K562 (cell line): ENCODE data around the gene POGLUT2. TPM values are rescaled to one million over a fixed set of nuclear protein-coding genes. Genes with fewer than 3 reads are reported as not detected.

Experiments
- ELK1 ChIP-seq: sonication (generic); formaldehyde crosslinking; IDR thresholded peaks from 2 replicates; pipeline ENCODE4 v1.8.1; 2022; ENCODE audit warnings: missing genetic modification reagents
- HMG20A ChIP-seq: fragments of 450-650 bp; formaldehyde crosslinking; conservative IDR thresholded peaks from 2 replicates; pipeline ENCODE4 v1.4.0; 2020; ENCODE audit warnings: mild to moderate bottlenecking, mixed read lengths
- KAT8 ChIP-seq: fragments of 450-650 bp; IDR thresholded peaks from 2 replicates; pipeline ENCODE4 v1.6.1; 2016; ENCODE audit warnings: low read depth, mild to moderate bottlenecking
- MAFG ChIP-seq: fragments of 450-650 bp; conservative IDR thresholded peaks from 2 replicates; pipeline ENCODE4 v1.6.1; 2016; ENCODE audit warnings: missing genetic modification characterization, missing compliant biosample characterization
- MAX ChIP-seq: sonication (generic); formaldehyde crosslinking; IDR thresholded peaks from 2 replicates; pipeline ENCODE4 v1.9.0; 2022; ENCODE audit warnings: mild to moderate bottlenecking, missing genetic modification reagents
- MEF2D ChIP-seq: conservative IDR thresholded peaks from 2 replicates; pipeline ENCODE4 v1.6.1; 2016; ENCODE audit warnings: low read depth, missing genetic modification characterization, missing compliant biosample characterization
- MNT ChIP-seq, 2 experiments: fragments of 450-650 bp; conservative IDR thresholded peaks; 2 replicates each; pipeline ENCODE4 v1.6.1; 2017; ENCODE audit warnings: mild to moderate bottlenecking in 2 of 2, moderate library complexity in 2 of 2
- NFE2L1 ChIP-seq: fragments of 450-650 bp; IDR thresholded peaks from 2 replicates; pipeline ENCODE4 v1.6.1; 2016; ENCODE audit warnings: missing genetic modification characterization, low read depth, mild to moderate bottlenecking, missing compliant biosample characterization, moderate library complexity, borderline replicate concordance
- PCBP2 ChIP-seq: fragments of 200-400 bp; formaldehyde crosslinking; IDR thresholded peaks from 2 replicates; pipeline ENCODE4 v1.6.1; 2018; ENCODE audit warnings: low read length, low read depth, mild to moderate bottlenecking, moderate library complexity; ENCODE audit not compliant: poor library complexity, severe bottlenecking
- PHF20 ChIP-seq: fragments of 450-650 bp; IDR thresholded peaks from 2 replicates; pipeline ENCODE4 v1.6.1; 2018; ENCODE audit not compliant: partially characterized antibody
- PRPF4 ChIP-seq: fragments of 200-400 bp; formaldehyde crosslinking; IDR thresholded peaks from one replicate; pipeline ENCODE4 v1.6.1; 2017; ENCODE audit warnings: low read length, low read depth, mild to moderate bottlenecking; ENCODE audit not compliant: insufficient read depth, poor library complexity, severe bottlenecking
- RBM15 ChIP-seq: fragments of 200-400 bp; formaldehyde crosslinking; IDR thresholded peaks from 2 replicates; pipeline ENCODE4 v1.6.1; 2018; ENCODE audit warnings: mild to moderate bottlenecking, low read length, moderate library complexity; ENCODE audit not compliant: insufficient read depth
- TSC22D4 ChIP-seq: fragments of 450-650 bp; IDR thresholded peaks from 2 replicates; pipeline ENCODE4 v1.6.1; 2016; ENCODE audit warnings: missing genetic modification characterization, missing biosample characterization, control low read depth
- TSHZ1 ChIP-seq: fragments of 250-450 bp; sonication (Bioruptor Pico); IDR thresholded peaks from 2 replicates; pipeline ENCODE4 v1.4.0; 2020; ENCODE audit warnings: mild to moderate bottlenecking, moderate library complexity
- XRCC5 ChIP-seq: fragments of 200-400 bp; formaldehyde crosslinking; IDR thresholded peaks from 2 replicates; pipeline ENCODE4 v1.6.1; 2017; ENCODE audit warnings: low read depth, mild to moderate bottlenecking, low read length
- ZBTB5 ChIP-seq: fragments of 450-650 bp; IDR thresholded peaks from 2 replicates; pipeline ENCODE4 v1.6.1; 2017; ENCODE audit warnings: antibody characterized with exemption
- ZNF3 ChIP-seq: fragments of 250-450 bp; sonication (Bioruptor Pico); IDR thresholded peaks from 2 replicates; pipeline ENCODE4 v1.5.0; 2021; ENCODE audit warnings: mild to moderate bottlenecking, moderate library complexity
- ZNF444 ChIP-seq: fragments of 250-450 bp; sonication (Bioruptor Pico); IDR thresholded peaks from 2 replicates; pipeline ENCODE4 v1.4.0; 2020; ENCODE audit warnings: mild to moderate bottlenecking, moderate library complexity
- ZZZ3 ChIP-seq: fragments of 450-650 bp; IDR thresholded peaks from 2 replicates; pipeline ENCODE4 v1.6.1; 2016; ENCODE audit warnings: antibody characterized with exemption, mild to moderate bottlenecking, moderate library complexity
- polyA plus RNA-seq, 8 experiments: library from polyadenylated mRNA; depleted of rRNA in 4 of 8; stranded (reverse) in 5 of 8; unstranded in 3 of 8; fragments of >200 nt; fragmentation: Nextera tagmentation in 2 of 8; fragmentation: Illumina TruSeq in 1 of 8; extraction: Ambion mirVana in 2 of 8; extraction: Trizol in 1 of 8; gene quantifications; 2 replicates each; pipeline versions ENCODE4 v1.2.1 to v1.2.3, GENCODE V29; 2011 to 2014; ENCODE audit warnings: inconsistent platforms in 1 of 8, missing spikeins in 1 of 8
- total RNA-seq, 7 experiments: library from RNA; depleted of rRNA in 6 of 7; stranded (reverse); fragments of >200 nt in 6 of 7; fragmentation: Illumina TruSeq in 2 of 7; extraction: Trizol in 2 of 7; gene quantifications; 2 replicates each; pipeline versions ENCODE4 v1.2.1 to v1.2.3, GENCODE V29; 2011 to 2021; ENCODE audit warnings: low replicate concordance in 1 of 7

Gene POGLUT2
- total and polyA plus RNA-seq, 9 of the 15 experiments (the other 6 are each of a cell fraction or from before 2014, with no cell fraction given): 3.8 to 11.8 (median 10.8) TPM

GRCh38 chr13:102773441-102774213, 25.1 kb downstream of the POGLUT2 start, which contains the start of gene TEX30 (continued):
- no peak for TF ChIP-seq TSC22D4
- TF ChIP-seq ZBTB5: no peak
- 0 out of 2 replicates have a peak, but pooled peaks have one; percentile 25 for TF ChIP-seq MEF2D (tag)
- no peak for TF ChIP-seq TSHZ1 (CRISPR knock-in tag)
- no peak for TF ChIP-seq HMG20A (CRISPR knock-in tag)
- no peak for TF ChIP-seq MAFG (tag)
- no peak for TF ChIP-seq XRCC5
- no peak for TF ChIP-seq RBM15
- TF ChIP-seq PRPF4: peak; percentile 17
- TF ChIP-seq MNT (conservative IDR thresholded peaks at IDR 0.05): peak in 1 of 2 experiments; percentile 45; a peak in 1 of 4 replicates
- TF ChIP-seq ZNF444 (CRISPR knock-in tag): no peak
- TF ChIP-seq ZZZ3: no peak
- no peak for TF ChIP-seq PHF20
- TF ChIP-seq PCBP2: no peak
- TF ChIP-seq MAX (CRISPR knock-in tag): peak; percentile 91
- no peak for TF ChIP-seq NFE2L1 (tag)
- no peak for TF ChIP-seq ELK1 (CRISPR knock-in tag)
- TF ChIP-seq KAT8: no peak
- TF ChIP-seq ZNF3 (CRISPR knock-in tag): no peak
